Activated CD4-positive, alpha-beta T cell treated with anti-CD3 and anti-CD28 coated beads, Interleukin-2, amount 50 U/mL, for 1 hour (primary cell): Measurements from ENCODE around the gene IQSEC3.
A peak's percentile ranks its signal among the peaks of the same experiment; 100 is the strongest.
"Not testable (repeated sequence)": the region's sequence is repeated elsewhere in the genome, so short reads cannot be mapped to it uniquely, and the experiment has no call there.

Experiments used
- DNase-seq: peaks from one replicate; pipeline ENCODE4 v3.0.0-alpha.2; 2020

The IQSEC3 gene

GRCh38 chr12:184811-185575 lies 118.4 kb downstream of the IQSEC3 start:
- DNase-seq, result no peak

GRCh38 chr12:185576-185955 lies 119.0 kb downstream of the IQSEC3 start:
- no peak for DNase-seq

- DNase-seq, result no peak
Observed at GRCh38 chr12:186006-186625, 119.5 kb downstream of the IQSEC3 start.

- not testable (repeated sequence) for DNase-seq
Observed at GRCh38 chr12:187986-188909, 121.7 kb downstream of the IQSEC3 start.

GRCh38 chr12:188910-189621 lies 122.5 kb downstream of the IQSEC3 start:
- peak; percentile 16 for DNase-seq

- no peak for DNase-seq
Observed at GRCh38 chr12:189622-189962, 123.0 kb downstream of the IQSEC3 start.

- DNase-seq, result no peak
Observed at GRCh38 chr12:190881-191280, 124.3 kb downstream of the IQSEC3 start.

- no peak for DNase-seq
Observed at GRCh38 chr12:191541-191940, 125.0 kb downstream of the IQSEC3 start.

- DNase-seq, result no peak
Observed at GRCh38 chr12:193261-193660, 126.7 kb downstream of the IQSEC3 start.

GRCh38 chr12:194276-194675 lies 127.7 kb downstream of the IQSEC3 start:
- DNase-seq, result no peak

- no peak for DNase-seq
Observed at GRCh38 chr12:195156-195555, 128.6 kb downstream of the IQSEC3 start.

GRCh38 chr12:195951-196350 lies 129.4 kb downstream of the IQSEC3 start:
- DNase-seq, result no peak

GRCh38 chr12:196436-196835 lies 129.9 kb downstream of the IQSEC3 start:
- DNase-seq, result no peak

- no peak for DNase-seq
Observed at GRCh38 chr12:197347-197746, 130.8 kb downstream of the IQSEC3 start.

- no peak for DNase-seq
Observed at GRCh38 chr12:197911-198695, 131.5 kb downstream of the IQSEC3 start.

- no peak for DNase-seq
Observed at GRCh38 chr12:198705-199104, 132.1 kb downstream of the IQSEC3 start.

GRCh38 chr12:201361-201760 lies 134.8 kb downstream of the IQSEC3 start:
- no peak for DNase-seq

- no peak for DNase-seq
Observed at GRCh38 chr12:202081-202731, 135.6 kb downstream of the IQSEC3 start.

- no peak for DNase-seq
Observed at GRCh38 chr12:203074-203461, 136.5 kb downstream of the IQSEC3 start.

- DNase-seq, result no peak
Observed at GRCh38 chr12:203462-204260, 137.1 kb downstream of the IQSEC3 start.

- no peak for DNase-seq
Observed at GRCh38 chr12:204261-204678, 137.7 kb downstream of the IQSEC3 start.
